Calu3 (cell line): ENCODE results near the gene ZNF581. TPM values are rescaled to one million over a fixed set of nuclear protein-coding genes. Genes with fewer than 3 reads are reported as not detected.

Source experiments
- BruUV-seq: library from RNA; stranded (reverse); fragments of 400-500 nt; replicated peaks from 2 replicates; lab custom pipeline; 2021; lab: Mats Ljungman, UMichigan
- CTCF ChIA-PET: fragments of 300-600 bp; sonication (Branson Sonifier 250); formaldehyde crosslinking; loops from one replicate; lab custom pipeline; 2022; ENCODE audit warnings: antibody characterized with exemption; lab: Charles Lee
- DNase-seq: peaks from one replicate; pipeline ENCODE4 v3.0.0; 2022
- H3K27ac Mint-ChIP-seq: one replicate; pipeline ENCODE4 v1.8.0; 2022; ENCODE audit warnings: mixed read lengths; ENCODE audit not compliant: unreplicated experiment
- H3K27me3 Mint-ChIP-seq: one replicate; pipeline ENCODE4 v1.8.0; 2022; ENCODE audit warnings: mixed read lengths; ENCODE audit not compliant: unreplicated experiment
- H3K36me3 Mint-ChIP-seq: one replicate; pipeline ENCODE4 v1.8.0; 2022; ENCODE audit warnings: mild to moderate bottlenecking, moderate library complexity, mixed read lengths; ENCODE audit not compliant: insufficient read depth, unreplicated experiment
- H3K4me1 Mint-ChIP-seq: one replicate; pipeline ENCODE4 v1.8.0; 2022; ENCODE audit warnings: mild to moderate bottlenecking, low read depth, mixed read lengths; ENCODE audit not compliant: unreplicated experiment
- H3K4me3 Mint-ChIP-seq: one replicate; pipeline ENCODE4 v1.8.0; 2022; ENCODE audit warnings: mild to moderate bottlenecking, low read depth, moderate library complexity, mixed read lengths; ENCODE audit not compliant: unreplicated experiment
- H3K9me3 Mint-ChIP-seq: one replicate; pipeline ENCODE4 v1.8.0; 2022; ENCODE audit warnings: low read depth, mixed read lengths; ENCODE audit not compliant: unreplicated experiment
- intact Hi-C: fragments of 100-400 bp; cut with micrococcal nuclease; formaldehyde crosslinking; loops from one replicate; pipeline ENCODE4 v1.10.0; 2022; ENCODE audit not compliant: unreplicated experiment
- total RNA-seq: library from RNA; stranded (reverse); gene quantifications from 2 replicates; pipeline ENCODE4 v1.2.3, GENCODE V29; 2022
- TF ChIP-seq, protein P1 (sequence below): fragments of 200-600 bp; IDR thresholded peaks from one replicate; pipeline ENCODE4 v1.8.0; 2022; ENCODE audit warnings: antibody characterized with exemption; ENCODE audit not compliant: unreplicated experiment

ZNF581 gene
- total RNA-seq, 1 experiment from 2014 or later: 33.1 TPM

DNA sequence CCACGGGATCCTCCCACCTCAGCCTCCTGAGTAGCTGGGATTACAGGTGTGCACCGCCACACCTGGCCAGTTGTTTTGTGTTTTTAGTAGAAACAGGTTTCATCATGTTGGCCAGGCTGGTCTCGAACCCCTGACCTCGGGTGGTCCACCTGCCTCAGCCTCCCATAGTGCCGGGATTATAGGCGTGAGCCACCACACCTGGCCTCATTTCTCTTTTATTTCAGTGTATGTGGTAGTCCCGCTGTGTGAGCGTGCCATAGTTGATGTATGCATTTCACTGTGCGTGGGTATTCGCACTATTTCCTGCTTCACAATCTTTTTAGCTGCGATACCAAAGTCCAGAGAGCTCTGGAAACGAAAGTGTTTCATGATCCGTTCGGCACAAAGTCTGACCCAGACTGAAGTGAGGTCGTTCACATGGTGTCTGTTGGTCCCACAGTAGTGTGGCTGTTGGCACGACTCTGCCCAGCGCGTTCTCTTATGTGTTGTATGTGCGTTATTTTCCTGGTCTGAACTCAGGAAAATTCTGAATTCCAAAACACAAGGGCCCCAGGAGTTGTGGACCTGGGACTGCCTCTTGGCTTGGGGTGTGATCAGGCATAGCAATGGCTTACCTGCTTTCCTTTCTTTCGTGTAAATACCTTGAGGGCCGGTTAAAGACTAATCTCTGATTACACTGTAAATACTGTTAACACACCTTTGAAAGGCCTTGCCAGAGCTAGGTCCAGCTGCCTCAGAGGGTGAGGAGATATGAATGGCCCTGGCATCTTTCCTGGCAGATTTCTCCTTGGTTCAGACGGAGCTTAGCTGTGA, 40.2 kb downstream of the ZNF581 start:
- intact Hi-C loops: loop anchor here (10.0 kb wide), 1 partner anchor 121 kb away; no protein-coding TSS in a partner anchor
- Mint-ChIP-seq H3K4me3 (peak overlapping the region; percentile 62), H3K9me3 (no peaks in the 10 kb centered on the region), H3K4me1 (peaks cover 58% of the 10 kb centered on the region), H3K27me3 (no peaks in the 10 kb centered on the region), H3K27ac (peak overlapping the region; percentile 82), H3K36me3 (peaks cover 74% of the 10 kb centered on the region)
- DNase-seq: peak; percentile 55
- TF ChIP-seq, protein P1, sequence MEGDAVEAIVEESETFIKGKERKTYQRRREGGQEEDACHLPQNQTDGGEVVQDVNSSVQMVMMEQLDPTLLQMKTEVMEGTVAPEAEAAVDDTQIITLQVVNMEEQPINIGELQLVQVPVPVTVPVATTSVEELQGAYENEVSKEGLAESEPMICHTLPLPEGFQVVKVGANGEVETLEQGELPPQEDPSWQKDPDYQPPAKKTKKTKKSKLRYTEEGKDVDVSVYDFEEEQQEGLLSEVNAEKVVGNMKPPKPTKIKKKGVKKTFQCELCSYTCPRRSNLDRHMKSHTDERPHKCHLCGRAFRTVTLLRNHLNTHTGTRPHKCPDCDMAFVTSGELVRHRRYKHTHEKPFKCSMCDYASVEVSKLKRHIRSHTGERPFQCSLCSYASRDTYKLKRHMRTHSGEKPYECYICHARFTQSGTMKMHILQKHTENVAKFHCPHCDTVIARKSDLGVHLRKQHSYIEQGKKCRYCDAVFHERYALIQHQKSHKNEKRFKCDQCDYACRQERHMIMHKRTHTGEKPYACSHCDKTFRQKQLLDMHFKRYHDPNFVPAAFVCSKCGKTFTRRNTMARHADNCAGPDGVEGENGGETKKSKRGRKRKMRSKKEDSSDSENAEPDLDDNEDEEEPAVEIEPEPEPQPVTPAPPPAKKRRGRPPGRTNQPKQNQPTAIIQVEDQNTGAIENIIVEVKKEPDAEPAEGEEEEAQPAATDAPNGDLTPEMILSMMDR: no peak
- no TSS peak for BruUV-seq
- CTCF ChIA-PET: interaction anchor here (0.9 kb wide), 1 partner anchor 12 kb away, joined by 5 read pairs; no protein-coding TSS in a partner anchor

DNA sequence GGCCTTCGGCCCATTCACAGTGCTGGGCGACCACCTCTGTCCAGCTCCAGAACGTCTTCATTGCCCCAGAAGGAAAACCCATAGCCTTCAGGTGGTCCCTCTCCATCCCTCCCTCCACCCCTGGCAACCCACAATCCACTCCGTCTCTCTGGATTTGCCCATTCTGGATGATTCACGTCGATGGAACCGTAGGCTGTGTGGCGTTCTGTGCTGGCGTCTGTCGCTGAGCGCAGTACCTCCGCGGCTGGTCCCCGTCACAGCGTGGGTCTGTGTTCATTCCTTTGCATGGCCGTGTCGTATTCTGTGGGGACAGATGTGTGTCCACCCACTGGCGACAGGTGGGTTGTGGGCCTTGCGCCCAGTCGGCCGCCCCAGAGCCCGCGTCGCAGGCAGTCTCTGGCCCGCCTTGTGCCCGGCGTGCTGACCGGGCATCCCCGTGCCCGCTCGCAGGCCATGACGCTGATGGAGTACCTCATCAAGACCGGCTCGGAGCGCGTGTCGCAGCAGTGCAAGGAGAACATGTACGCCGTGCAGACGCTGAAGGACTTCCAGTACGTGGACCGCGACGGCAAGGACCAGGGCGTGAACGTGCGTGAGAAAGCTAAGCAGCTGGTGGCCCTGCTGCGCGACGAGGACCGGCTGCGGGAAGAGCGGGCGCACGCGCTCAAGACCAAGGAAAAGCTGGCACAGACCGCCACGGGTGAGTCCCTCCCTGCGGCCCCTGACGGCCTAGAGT, 41.7 kb downstream of the ZNF581 start:
- H3K27me3 Mint-ChIP-seq: no peaks in the 10 kb centered on the region
- H3K27ac Mint-ChIP-seq: no peak overlapping the region

DNA sequence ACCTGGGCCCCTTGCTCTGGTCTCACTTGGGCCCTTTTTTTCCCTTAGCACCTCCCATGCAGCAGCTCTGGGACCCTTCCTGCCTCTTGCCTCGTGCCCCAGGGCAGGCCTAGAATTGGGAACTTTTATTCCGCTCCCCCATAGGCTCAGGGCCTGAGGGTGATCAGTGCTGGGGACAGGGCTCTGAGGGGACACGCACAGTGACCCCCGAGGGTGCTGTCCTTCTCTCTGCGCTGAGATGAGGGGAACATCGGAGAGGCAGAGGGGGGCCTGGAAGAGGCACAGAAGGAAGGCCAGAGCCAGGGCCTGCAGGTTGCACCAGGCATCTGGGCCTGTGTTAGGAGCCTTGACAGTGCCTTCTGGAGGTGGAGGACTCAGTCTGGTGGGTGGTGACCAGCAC, 42.3 kb downstream of the ZNF581 start:
- H3K9me3 Mint-ChIP-seq: no peaks in the 10 kb centered on the region
- peak overlapping the region; percentile 21 for H3K27ac Mint-ChIP-seq
- CTCF ChIA-PET: no interaction called here
- peaks cover 62% of the 10 kb centered on the region for H3K36me3 Mint-ChIP-seq
- no peak overlapping the region for H3K4me3 Mint-ChIP-seq
- peaks cover 49% of the 10 kb centered on the region for H3K4me1 Mint-ChIP-seq
- BruUV-seq: no TSS peak
- intact Hi-C loops: loop anchor here (10.0 kb wide), 1 partner anchor 119 kb away; no protein-coding TSS in a partner anchor
- H3K27me3 Mint-ChIP-seq: no peaks in the 10 kb centered on the region
- TF ChIP-seq, protein P1: no peak
- no peak for DNase-seq

More for the DNA sequence above, 41.7 kb downstream of the ZNF581 start:
- Mint-ChIP-seq H3K4me1 (peaks cover 51% of the 10 kb centered on the region), H3K4me3 (no peak overlapping the region), H3K9me3 (no peaks in the 10 kb centered on the region), H3K36me3 (peaks cover 68% of the 10 kb centered on the region)
- CTCF ChIA-PET: no interaction called here
- no TSS peak for BruUV-seq
- intact Hi-C loops: loop anchor here (10.0 kb wide), 1 partner anchor 120 kb away; no protein-coding TSS in a partner anchor
- DNase-seq: no peak
- TF ChIP-seq, protein P1: no peak

DNA sequence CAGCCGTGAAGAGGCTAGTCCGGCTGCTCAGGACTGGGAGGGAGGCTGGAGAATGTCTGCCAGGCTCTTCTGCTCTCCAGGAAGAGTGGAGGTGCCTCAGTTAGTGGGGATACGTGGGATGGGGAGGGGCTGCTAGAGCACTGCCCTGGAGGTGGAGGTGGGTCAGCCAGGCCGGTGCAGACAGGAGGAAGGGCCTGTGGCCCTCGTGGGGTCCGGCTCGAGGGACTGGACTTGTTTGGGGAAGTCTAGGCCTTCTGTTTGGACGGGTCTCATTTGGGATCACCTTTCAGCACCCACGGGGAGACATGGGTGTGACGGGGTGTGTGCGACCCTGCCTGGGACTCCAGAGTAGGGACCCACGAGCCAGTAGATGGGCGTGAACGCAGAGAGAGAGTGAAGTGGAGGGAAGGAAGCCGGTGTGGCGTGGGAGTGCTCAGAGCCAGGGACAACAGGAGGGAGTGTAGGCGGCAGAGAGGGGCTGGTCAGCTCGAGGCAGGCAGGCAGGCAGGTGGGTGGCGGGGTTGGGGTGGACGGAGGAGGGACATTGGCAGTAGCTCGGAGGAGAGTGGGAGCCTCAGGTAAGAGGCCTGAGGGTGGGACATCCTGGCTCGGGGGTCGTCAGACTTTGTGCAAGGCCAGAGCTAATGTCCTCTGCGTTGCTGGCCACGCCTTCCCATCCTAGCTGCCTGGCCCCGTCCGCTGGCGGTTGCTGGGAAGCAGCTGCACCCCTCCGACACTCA, 43.0 kb downstream of the ZNF581 start:
- TF ChIP-seq, protein P1: no peak
- no TSS peak for BruUV-seq
- Mint-ChIP-seq H3K27ac (no peak overlapping the region), H3K4me1 (peaks cover 49% of the 10 kb centered on the region), H3K9me3 (no peaks in the 10 kb centered on the region), H3K4me3 (no peak overlapping the region), H3K27me3 (no peaks in the 10 kb centered on the region), H3K36me3 (peaks cover 62% of the 10 kb centered on the region)
- CTCF ChIA-PET: no interaction called here
- intact Hi-C loops: loop anchor here (10.0 kb wide), 1 partner anchor 118 kb away; no protein-coding TSS in a partner anchor
- no peak for DNase-seq
